Measurements from ENCODE around the gene ATG7.

GRCh38 chr3:11584570-11584969 is 312.4 kb downstream of the ATG7 start:
- TF ChIP-seq CTCF (IDR thresholded peaks at IDR 0.05) (no peak), POLR2A (IDR thresholded peaks at IDR 0.05) (no peak)
